Transverse colon (tissue), 4 donors: ENCODE measurements around the gene RHOXF2. TPM values are rescaled to one million over a fixed set of nuclear protein-coding genes. Genes with fewer than 3 reads are reported as not detected.

Source experiments
- DNase-seq: peaks from one replicate; pipeline ENCODE4 v3.0.0-alpha.2; 2019
- H3K27ac ChIP-seq, 4 donors: fragments of 200-600 bp; sonication (generic); 2 replicates each; pipeline ENCODE4 v1.5.1; 2016 to 2018; ENCODE audit warnings: inconsistent platforms in 4 of 4
- H3K27me3 ChIP-seq: fragments of 200-600 bp; sonication (generic); 2 replicates; pipeline ENCODE4 v1.5.1; 2017; ENCODE audit warnings: inconsistent platforms
- H3K36me3 ChIP-seq, 4 donors: fragments of 200-600 bp; sonication (generic); 2 replicates each; pipeline ENCODE4 v1.5.1; 2017 to 2019; ENCODE audit warnings: inconsistent platforms in 4 of 4
- H3K4me1 ChIP-seq, 4 donors: fragments of 200-600 bp; sonication (generic); 2 replicates each; pipeline ENCODE4 v1.5.1; 2017 to 2020; ENCODE audit warnings: inconsistent platforms in 4 of 4
- H3K4me3 ChIP-seq, 4 donors: fragments of 200-600 bp; sonication (generic); 1 replicate in 1 of 4; 2 replicates in 3 of 4; pipeline versions ENCODE4 v1.5.1 to v1.6.1; 2017 to 2019; ENCODE audit warnings: inconsistent platforms in 4 of 4
- H3K9me3 ChIP-seq, 2 donors: fragments of 200-600 bp; sonication (generic); 2 replicates each; pipeline ENCODE4 v1.5.1; 2017 to 2019; ENCODE audit warnings: inconsistent platforms in 2 of 2
- CTCF ChIP-seq, 5 experiments: fragments of 200-600 bp in 3 of 5; fragments of 450-650 bp in 2 of 5; sonication (generic) in 3 of 5; IDR thresholded peaks; 1 replicate in 2 of 5; 2 replicates in 3 of 5; pipeline ENCODE4 v1.5.1; 2016 to 2017; ENCODE audit warnings: antibody characterized with exemption in 5 of 5, inconsistent platforms in 3 of 5, mild to moderate bottlenecking in 2 of 5, moderate library complexity in 1 of 5
- EP300 ChIP-seq: sonication (generic); formaldehyde crosslinking; IDR thresholded peaks from one replicate; pipeline ENCODE4 v1.6.1; 2017; ENCODE audit warnings: antibody characterized with exemption, low read depth
- POLR2A ChIP-seq: fragments of 450-650 bp; IDR thresholded peaks from one replicate; pipeline ENCODE4 v1.6.1; 2016; ENCODE audit warnings: antibody characterized with exemption, mild to moderate bottlenecking, moderate library complexity
- POLR2AphosphoS5 ChIP-seq, 3 donors: sonication (generic); formaldehyde crosslinking; IDR thresholded peaks; one replicate each; pipeline ENCODE4 v1.6.1; 2016; ENCODE audit warnings: antibody characterized with exemption in 3 of 3
- WGBS, 2 donors: methylation state at CpG; one replicate each; pipeline ENCODE4 v1.1.5; 2018; ENCODE audit warnings: low coverage in 1 of 2; 5-methylcytosine and 5-hydroxymethylcytosine counted together
- in situ Hi-C, 4 donors: fragments of 200-750 bp; cut with MboI; loops; one replicate each; pipeline versions ENCODE4 v1.15.0 to v1.15.1; 2017; ENCODE audit warnings: low sequenced_read_pairs in 3 of 4, low pct_ligation_motif_present in 1 of 4, low pct_unique_long_range_greater_than_20kb in 1 of 4
- intact Hi-C: fragments of 100-400 bp; cut with DNase I; formaldehyde crosslinking; loops from one replicate; pipeline ENCODE4 v1.15.1; 2023; ENCODE audit warnings: low total_unique reads
- total RNA-seq, 4 donors: library from RNA; depleted of rRNA; stranded (reverse); fragments of >200 nt; gene quantifications; one replicate each; pipeline ENCODE4 v1.1.0, GENCODE V29; 2016

The RHOXF2 gene
- total RNA-seq, 4 donors from 2014 or later, result not detected

- Histone ChIP-seq H3K36me3 (no peaks in the 10 kb centered on the region), H3K27me3 (no peaks in the 10 kb centered on the region), H3K4me3 (no peak overlapping the region), H3K27ac (no peak overlapping the region), H3K4me1 (no peaks in the 10 kb centered on the region), H3K9me3 (no peaks in the 10 kb centered on the region)
- TF ChIP-seq POLR2A, result no peak
- no peak for TF ChIP-seq POLR2AphosphoS5 (IDR thresholded peaks at IDR 0.05)
- no peak for TF ChIP-seq EP300
- peak; percentile 42 to 75 (median 57) for TF ChIP-seq CTCF (IDR thresholded peaks at IDR 0.05)
- 0 to 23% methylated on average over 2 to 8 of the region's 8 CpGs for WGBS, 2 donors
- in situ Hi-C loops, result loop anchor here in 1 of 4 donors (25.0 kb wide), 1 partner anchor 126 kb away; the partner anchor contains the start of gene RHOXF2B
- peak; percentile 63 for DNase-seq
- intact Hi-C loops, result loop anchor here (10.0 kb wide), 1 partner anchor 179 kb away; no protein-coding TSS in a partner anchor
Measured at GRCh38 chrX:120213438-120214265, 55.2 kb downstream of the RHOXF2 start.

Other genes starting within 250 kb of the RHOXF2 start
- 10 to 100 TPM in 2 of 4 donors, 1 to 10 TPM in 2; 2.6 to 14.7 (median 8.5) TPM for gene NKAP, start 214.9 kb upstream of the RHOXF2 start, total RNA-seq
- gene RHOXF2B, start 80.9 kb upstream of the RHOXF2 start, total RNA-seq, result not detected
- gene RHOXF1, start 42.7 kb upstream of the RHOXF2 start, total RNA-seq, result 10 to 100 TPM in 1 of 4 donors, 1 to 10 TPM in 1, not detected in 2; 1.3 to 10.8 TPM
- gene ZBTB33, start 92.2 kb downstream of the RHOXF2 start, total RNA-seq, result 10 to 100 TPM in 2 of 4 donors, 1 to 10 TPM in 2; 5.6 to 16.1 (median 10.0) TPM
- 1 to 10 TPM in 3 of 4 donors, not detected in 1; 1.2 to 1.7 (median 1.4) TPM for gene TMEM255A, start 152.8 kb downstream of the RHOXF2 start, total RNA-seq
- not detected for gene ATP1B4, start 203.5 kb downstream of the RHOXF2 start, total RNA-seq